Panc1 (cell line): ENCODE data around the gene HBG2. TPM values are rescaled to one million over a fixed set of nuclear protein-coding genes. Genes with fewer than 3 reads are reported as not detected.

Experiments used
- ATAC-seq: fragments of 200-7000 bp; cut with Tn5 transposase; 2 replicates; pipeline ENCODE4 v1.9.1; 2020; ENCODE audit warnings: mild to moderate bottlenecking, moderate library complexity
- BruUV-seq: library from RNA; stranded (reverse); fragments of 400-500 nt; replicated peaks from 2 replicates; lab custom pipeline; 2021; lab: Mats Ljungman, UMichigan
- CTCF ChIA-PET: fragments of 300-600 bp; sonication (Branson Sonifier 250); formaldehyde crosslinking; loops from one replicate; lab custom pipeline; 2022; ENCODE audit warnings: antibody characterized with exemption; lab: Charles Lee
- POLR2A ChIA-PET: fragments of 300-600 bp; sonication (Branson Sonifier 250); formaldehyde crosslinking; loops from one replicate; lab custom pipeline; 2022; ENCODE audit warnings: antibody characterized with exemption; lab: Charles Lee
- DNase-seq: peaks from one replicate; pipeline ENCODE4 v3.0.0-alpha.2; 2010; ENCODE audit warnings: low read depth, low spot score
- H3K27ac ChIP-seq: 2 replicates; pipeline ENCODE4 v1.5.1; 2011; ENCODE audit warnings: mild to moderate bottlenecking, low read length, inconsistent platforms
- H3K27me3 ChIP-seq: fragments of 200-500 bp; sonication (Bioruptor generic); 2 replicates; pipeline ENCODE4 v1.6.0; 2014; ENCODE audit warnings: low read length, inconsistent platforms; ENCODE audit not compliant: control insufficient read depth, insufficient read depth
- H3K36me3 ChIP-seq: fragments of 200-500 bp; sonication (Bioruptor generic); 2 replicates; pipeline ENCODE4 v1.5.1; 2014; ENCODE audit warnings: inconsistent platforms, mild to moderate bottlenecking, low read length, moderate library complexity; ENCODE audit not compliant: control insufficient read depth, insufficient read depth
- H3K4me1 ChIP-seq: 2 replicates; pipeline ENCODE4 v1.5.1; 2011; ENCODE audit warnings: inconsistent platforms, mild to moderate bottlenecking, low read length, moderate library complexity; ENCODE audit not compliant: control insufficient read depth, insufficient read depth
- H3K4me3 ChIP-seq, 2 experiments: 2 replicates each; pipeline ENCODE4 v1.5.1; 2011 to 2012; ENCODE audit warnings: low read depth in 2 of 2, low read length in 2 of 2, mild to moderate bottlenecking in 2 of 2, inconsistent platforms in 1 of 2, moderate library complexity in 1 of 2
- H3K9me3 ChIP-seq: fragments of 200-500 bp; sonication (Bioruptor generic); 2 replicates; pipeline ENCODE4 v1.5.1; 2014; ENCODE audit warnings: low read depth, mild to moderate bottlenecking, inconsistent platforms, low read length, moderate library complexity; ENCODE audit not compliant: control insufficient read depth, insufficient read depth
- CTCF ChIP-seq: fragments of 450-650 bp; IDR thresholded peaks from 2 replicates; pipeline ENCODE4 v1.5.1; 2017; ENCODE audit warnings: mild to moderate bottlenecking
- POLR2AphosphoS5 ChIP-seq: IDR thresholded peaks from 2 replicates; pipeline ENCODE4 v1.6.1; 2012; ENCODE audit warnings: mild to moderate bottlenecking, low read depth, low read length, moderate library complexity
- REST ChIP-seq, 2 experiments: IDR thresholded peaks; 2 replicates each; pipeline ENCODE4 v1.6.1; 2011 to 2012; ENCODE audit warnings: low read depth in 2 of 2, control low read depth in 1 of 2, low read length in 1 of 2, mild to moderate bottlenecking in 1 of 2, moderate library complexity in 1 of 2; ENCODE audit not compliant: insufficient read depth in 1 of 2
- SIN3A ChIP-seq: IDR thresholded peaks from 2 replicates; pipeline ENCODE4 v1.6.1; 2012; ENCODE audit warnings: low read depth, mild to moderate bottlenecking, low read length, moderate library complexity, borderline replicate concordance; ENCODE audit not compliant: insufficient read depth
- TCF7L2 ChIP-seq: IDR thresholded peaks from 2 replicates; pipeline ENCODE4 v1.6.1; 2011; ENCODE audit warnings: mild to moderate bottlenecking, low read depth, low read length, inconsistent platforms
- in situ Hi-C: cut with HindIII; loops from 2 replicates; pipeline ENCODE4 v1.10.0; 2016; ENCODE audit warnings: low sequenced_read_pairs, low pct_unique_long_range_greater_than_20kb
- intact Hi-C: fragments of 100-400 bp; cut with micrococcal nuclease; formaldehyde crosslinking; loops from one replicate; pipeline ENCODE4 v1.10.0; 2022; ENCODE audit not compliant: unreplicated experiment
- total RNA-seq: library from RNA; stranded (reverse); gene quantifications from one replicate; pipeline ENCODE4 v1.2.1, GENCODE V29; 2021; ENCODE audit not compliant: unreplicated experiment

The HBG2 gene
- total RNA-seq, 1 experiment from 2014 or later, result 6.5 TPM

GRCh38 chr11:5231111-5231510 lies 23.5 kb downstream of the HBG2 start:
- ATAC-seq (no peak), DNase-seq (no peak)
- intact Hi-C loops, result no loop called here
- Histone ChIP-seq H3K4me1 (no peaks in the 10 kb centered on the region), H3K36me3 (no peaks in the 10 kb centered on the region), H3K4me3 (no peak overlapping the region), H3K9me3 (no peaks in the 10 kb centered on the region), H3K27ac (no peak overlapping the region), H3K27me3 (no peaks in the 10 kb centered on the region)
- ChIA-PET CTCF (no interaction called here), POLR2A (no interaction called here)
- no TSS peak for BruUV-seq
- in situ Hi-C loops, result no loop called here
- no peak for TF ChIP-seq SIN3A
- TF ChIP-seq POLR2AphosphoS5, result no peak
- no peak for TF ChIP-seq REST (IDR thresholded peaks at IDR 0.05; ENCODE audit: insufficient read depth in 1 of 2, low read depth in 2 of 2, low read length in 1 of 2)
- no peak for TF ChIP-seq TCF7L2
- no peak for TF ChIP-seq CTCF

- BruUV-seq, result no TSS peak
- no peak for DNase-seq
- Histone ChIP-seq H3K9me3 (no peaks in the 10 kb centered on the region), H3K27me3 (no peaks in the 10 kb centered on the region), H3K36me3 (no peaks in the 10 kb centered on the region), H3K27ac (no peak overlapping the region), H3K4me1 (no peaks in the 10 kb centered on the region), H3K4me3 (no peak overlapping the region)
- TF ChIP-seq REST (IDR thresholded peaks at IDR 0.05; ENCODE audit: insufficient read depth in 1 of 2, low read depth in 2 of 2, low read length in 1 of 2) (no peak), POLR2AphosphoS5 (no peak), CTCF (no peak), TCF7L2 (no peak), SIN3A (no peak)
- in situ Hi-C loops (no loop called here), intact Hi-C loops (no loop called here)
- ChIA-PET CTCF (no interaction called here), POLR2A (no interaction called here)
- ATAC-seq, result no peak
These were observed 24.3 kb downstream of the HBG2 start for GRCh38 chr11:5230266-5230665.
